OCI-LY1 (cell line): ENCODE results near the gene ITPKC.
A peak's percentile ranks its signal among the peaks of the same experiment; 100 is the strongest.

Experiments used
- H2AFZ ChIP-seq: fragments of 200-600 bp; sonication (generic), shearing (Covaris generic); 2 replicates; pipeline ENCODE4 v1.6.0; 2014; ENCODE audit warnings: antibody characterized with exemption, mild to moderate bottlenecking, low read length
- H3F3A ChIP-seq: fragments of 200-600 bp; sonication (generic), shearing (Covaris generic); 2 replicates; pipeline ENCODE4 v1.6.0; 2014; ENCODE audit warnings: mild to moderate bottlenecking, antibody characterized with exemption, low read length, moderate library complexity; ENCODE audit not compliant: insufficient read depth
- H3K27ac ChIP-seq: fragments of 200-600 bp; sonication (generic); 2 replicates; pipeline ENCODE4 v1.5.1; 2014; ENCODE audit warnings: low read length, mixed run types, mild to moderate bottlenecking, low read depth; ENCODE audit not compliant: poor library complexity, severe bottlenecking
- H3K27me3 ChIP-seq: fragments of 200-600 bp; sonication (generic); 2 replicates; pipeline ENCODE4 v1.6.0; 2014; ENCODE audit warnings: antibody characterized with exemption, mild to moderate bottlenecking, low read length, moderate library complexity; ENCODE audit not compliant: insufficient read depth
- H3K36me3 ChIP-seq: fragments of 200-600 bp; sonication (generic); 2 replicates; pipeline ENCODE4 v1.6.1; 2014; ENCODE audit warnings: mild to moderate bottlenecking, antibody characterized with exemption, low read length, moderate library complexity, mixed read lengths; ENCODE audit not compliant: insufficient read depth
- H3K4me1 ChIP-seq: fragments of 200-600 bp; sonication (generic); 2 replicates; pipeline ENCODE4 v1.5.1; 2014; ENCODE audit warnings: mild to moderate bottlenecking, low read length, moderate library complexity; ENCODE audit not compliant: insufficient read depth, severe bottlenecking
- H3K4me2 ChIP-seq: fragments of 200-600 bp; sonication (generic), shearing (Covaris generic); 2 replicates; pipeline ENCODE4 v1.6.1; 2014; ENCODE audit warnings: low read length
- H3K4me3 ChIP-seq: fragments of 200-600 bp; sonication (generic); 2 replicates; pipeline ENCODE4 v1.5.1; 2014; ENCODE audit warnings: low read length, low read depth, mild to moderate bottlenecking, mixed read lengths; ENCODE audit not compliant: poor library complexity, severe bottlenecking
- H3K79me2 ChIP-seq: fragments of 200-600 bp; shearing (Covaris generic); 2 replicates; pipeline ENCODE4 v1.6.1; 2016; ENCODE audit warnings: mixed run types, low read length, mixed read lengths; ENCODE audit not compliant: insufficient read depth
- H3K9ac ChIP-seq: fragments of 200-600 bp; sonication (generic), shearing (Covaris generic); 2 replicates; pipeline ENCODE4 v1.6.1; 2014; ENCODE audit warnings: mild to moderate bottlenecking, low read length, mixed read lengths
- H3K9me2 ChIP-seq: fragments of 200-600 bp; sonication (generic), shearing (Covaris generic); 2 replicates; pipeline ENCODE4 v1.6.1; 2014; ENCODE audit warnings: low read depth, mild to moderate bottlenecking, low read length, mixed read lengths
- H3K9me3 ChIP-seq: fragments of 200-600 bp; shearing (Covaris generic); 2 replicates; pipeline ENCODE4 v1.6.1; 2014; ENCODE audit warnings: low read length, mixed read lengths
- H4K20me1 ChIP-seq: fragments of 200-600 bp; sonication (generic), shearing (Covaris generic); 2 replicates; pipeline ENCODE4 v1.6.0; 2016; ENCODE audit warnings: mild to moderate bottlenecking, low read length; ENCODE audit not compliant: insufficient read depth
- CTCF ChIP-seq: fragments of 200-600 bp; sonication (generic), shearing (Covaris generic); IDR thresholded peaks from 2 replicates; pipeline ENCODE4 v1.5.1; 2017; ENCODE audit warnings: mild to moderate bottlenecking, antibody characterized with exemption, low read length, moderate library complexity, mixed read lengths
- EZH2 ChIP-seq: fragments of 200-600 bp; sonication (generic), shearing (Covaris generic); IDR thresholded peaks from 2 replicates; pipeline ENCODE4 v1.8.0; 2017; ENCODE audit warnings: borderline replicate concordance, mixed run types, mild to moderate bottlenecking, antibody characterized with exemption, low read length, moderate library complexity, mixed read lengths

The ITPKC gene

GRCh38 chr19:40702337-40703012 is 14.4 kb upstream of the ITPKC start:
- no peaks in the 10 kb centered on the region for H3K27me3 ChIP-seq
- H3K4me3 ChIP-seq, result no peak overlapping the region
- H3K27ac ChIP-seq, result no peak overlapping the region
- H3K9me3 ChIP-seq, result no peaks in the 10 kb centered on the region
- no peak overlapping the region for H2AFZ ChIP-seq
- H3K9me2 ChIP-seq, result no peaks in the 10 kb centered on the region
- H3K4me1 ChIP-seq, result no peaks in the 10 kb centered on the region
- TF ChIP-seq CTCF (peak; percentile 51; the same call in 1 of the 2 replicates), EZH2 (no peak)
- H4K20me1 ChIP-seq, result no peaks in the 10 kb centered on the region
- H3K79me2 ChIP-seq, result no peaks in the 10 kb centered on the region
- no peak overlapping the region for H3K4me2 ChIP-seq
- H3F3A ChIP-seq, result no peaks in the 10 kb centered on the region
- H3K9ac ChIP-seq, result no peak overlapping the region
- H3K36me3 ChIP-seq, result peaks cover 44% of the 10 kb centered on the region

- no peak for TF ChIP-seq CTCF
- TF ChIP-seq EZH2, result no peak
- no peak overlapping the region for H3K4me2 ChIP-seq
- H3F3A ChIP-seq, result no peaks in the 10 kb centered on the region
- H3K4me1 ChIP-seq, result no peaks in the 10 kb centered on the region
- no peaks in the 10 kb centered on the region for H4K20me1 ChIP-seq
- no peaks in the 10 kb centered on the region for H3K27me3 ChIP-seq
- peaks cover 50% of the 10 kb centered on the region for H3K36me3 ChIP-seq
- H3K9ac ChIP-seq, result no peak overlapping the region
- no peak overlapping the region for H3K4me3 ChIP-seq
- H3K9me2 ChIP-seq, result no peaks in the 10 kb centered on the region
- no peaks in the 10 kb centered on the region for H3K79me2 ChIP-seq
- H2AFZ ChIP-seq, result no peak overlapping the region
- H3K9me3 ChIP-seq, result no peaks in the 10 kb centered on the region
- H3K27ac ChIP-seq, result no peak overlapping the region
Measured at GRCh38 chr19:40703029-40703755, 13.7 kb upstream of the ITPKC start.

- no peaks in the 10 kb centered on the region for H3K79me2 ChIP-seq
- H3K27ac ChIP-seq, result no peak overlapping the region
- H3K4me2 ChIP-seq, result no peak overlapping the region
- no peak overlapping the region for H2AFZ ChIP-seq
- no peak overlapping the region for H3K4me3 ChIP-seq
- no peaks in the 10 kb centered on the region for H4K20me1 ChIP-seq
- no peaks in the 10 kb centered on the region for H3K9me3 ChIP-seq
- H3K9me2 ChIP-seq, result no peaks in the 10 kb centered on the region
- H3K9ac ChIP-seq, result no peak overlapping the region
- peaks cover 59% of the 10 kb centered on the region for H3K36me3 ChIP-seq
- TF ChIP-seq CTCF (no peak), EZH2 (no peak)
- no peaks in the 10 kb centered on the region for H3K27me3 ChIP-seq
- no peaks in the 10 kb centered on the region for H3K4me1 ChIP-seq
- H3F3A ChIP-seq, result no peaks in the 10 kb centered on the region
Measured at GRCh38 chr19:40704491-40705361, 12.2 kb upstream of the ITPKC start.
